ENCODE data around the gene MMP10. TPM values are rescaled to one million over a fixed set of nuclear protein-coding genes. Genes with fewer than 3 reads are reported as not detected.

The MMP10 gene
- total RNA-seq, 1 experiment from 2014 or later: not detected

DNA sequence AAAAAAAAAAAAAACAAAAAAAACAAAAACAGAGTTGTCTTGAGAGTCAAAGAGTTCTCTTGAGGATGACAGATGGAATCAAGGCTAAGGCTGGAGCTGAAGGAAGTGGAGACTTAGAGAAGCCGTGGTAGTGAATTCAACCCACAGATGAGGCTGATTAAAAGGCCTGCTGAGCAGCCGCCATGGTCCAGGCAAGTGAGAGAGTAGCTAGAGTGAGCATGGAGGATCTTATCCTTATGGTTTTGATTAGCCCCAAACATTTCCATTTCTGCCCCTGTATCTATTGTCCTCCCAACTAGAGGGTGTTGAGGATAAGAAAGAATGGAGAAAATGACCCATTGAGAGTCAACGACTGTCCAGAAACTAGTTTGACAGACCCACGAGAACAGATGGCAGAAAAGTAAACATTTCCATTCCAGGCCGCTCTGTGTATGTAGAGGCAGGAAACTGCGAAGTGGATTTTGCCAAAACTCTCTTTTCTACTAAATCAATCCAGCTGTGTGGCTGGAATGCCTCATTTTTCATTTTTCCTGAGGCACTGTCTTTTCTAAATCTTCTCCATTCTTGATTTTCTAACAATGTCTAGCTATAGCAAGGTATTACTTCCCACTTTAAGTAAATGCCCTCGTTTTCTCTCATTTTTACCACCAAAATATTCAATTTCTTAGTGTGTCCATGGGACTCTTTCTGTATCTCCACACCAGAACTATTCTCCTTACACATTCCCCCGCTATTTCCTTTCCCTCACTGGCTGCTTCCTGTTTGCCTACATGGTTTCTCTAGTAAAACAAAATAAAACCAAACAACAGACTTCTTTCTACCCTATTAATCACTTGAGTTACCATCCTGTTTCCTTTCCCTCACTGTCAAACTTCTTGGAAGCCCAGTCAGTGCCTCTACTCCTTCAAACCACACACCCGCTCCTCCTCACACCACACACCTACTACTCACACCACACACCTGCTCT is 50.3 kb downstream of the MMP10 start:
- Histone ChIP-seq H3K9me2 (ENCODE audit: insufficient read depth) (no peaks in the 10 kb centered on the region), H3K9me3 (ENCODE audit: insufficient read depth, low read depth) (no peaks in the 10 kb centered on the region), H2AFZ (no peak overlapping the region), H3K36me3 (ENCODE audit: low read depth) (no peaks in the 10 kb centered on the region), H3K4me2 (no peak overlapping the region), H3K4me1 (replicated peaks; ENCODE audit: insufficient read depth) (no peaks in the 10 kb centered on the region), H3K79me2 (ENCODE audit: low read depth) (no peaks in the 10 kb centered on the region), H3F3A (ENCODE audit: insufficient read depth, low read depth) (no peaks in the 10 kb centered on the region), H3K27ac (no peak overlapping the region), H4K20me1 (ENCODE audit: insufficient read depth) (no peaks in the 10 kb centered on the region), H3K4me3 (no peak overlapping the region), H3K27me3 (ENCODE audit: insufficient read depth, low read depth) (no peaks in the 10 kb centered on the region; the same call in 1 of the 2 replicates)
- TF ChIP-seq, protein P1, sequence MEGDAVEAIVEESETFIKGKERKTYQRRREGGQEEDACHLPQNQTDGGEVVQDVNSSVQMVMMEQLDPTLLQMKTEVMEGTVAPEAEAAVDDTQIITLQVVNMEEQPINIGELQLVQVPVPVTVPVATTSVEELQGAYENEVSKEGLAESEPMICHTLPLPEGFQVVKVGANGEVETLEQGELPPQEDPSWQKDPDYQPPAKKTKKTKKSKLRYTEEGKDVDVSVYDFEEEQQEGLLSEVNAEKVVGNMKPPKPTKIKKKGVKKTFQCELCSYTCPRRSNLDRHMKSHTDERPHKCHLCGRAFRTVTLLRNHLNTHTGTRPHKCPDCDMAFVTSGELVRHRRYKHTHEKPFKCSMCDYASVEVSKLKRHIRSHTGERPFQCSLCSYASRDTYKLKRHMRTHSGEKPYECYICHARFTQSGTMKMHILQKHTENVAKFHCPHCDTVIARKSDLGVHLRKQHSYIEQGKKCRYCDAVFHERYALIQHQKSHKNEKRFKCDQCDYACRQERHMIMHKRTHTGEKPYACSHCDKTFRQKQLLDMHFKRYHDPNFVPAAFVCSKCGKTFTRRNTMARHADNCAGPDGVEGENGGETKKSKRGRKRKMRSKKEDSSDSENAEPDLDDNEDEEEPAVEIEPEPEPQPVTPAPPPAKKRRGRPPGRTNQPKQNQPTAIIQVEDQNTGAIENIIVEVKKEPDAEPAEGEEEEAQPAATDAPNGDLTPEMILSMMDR (conservative IDR thresholded peaks at IDR 0.05): no peak
- no peak for TF ChIP-seq EZH2 (IDR thresholded peaks at IDR 0.05; ENCODE audit: low read depth)
- intact Hi-C loops (cut with micrococcal nuclease; ENCODE audit: unreplicated experiment): loop anchor here (5.0 kb wide), 1 partner anchor 82 kb away; no protein-coding TSS in a partner anchor
- DNase-seq: no peak
- POLR2A ChIA-PET (ENCODE audit: unreplicated experiment): no interaction called here
- CTCF ChIA-PET: no interaction called here
- BruUV-seq (replicated peaks): no TSS peak

DNA sequence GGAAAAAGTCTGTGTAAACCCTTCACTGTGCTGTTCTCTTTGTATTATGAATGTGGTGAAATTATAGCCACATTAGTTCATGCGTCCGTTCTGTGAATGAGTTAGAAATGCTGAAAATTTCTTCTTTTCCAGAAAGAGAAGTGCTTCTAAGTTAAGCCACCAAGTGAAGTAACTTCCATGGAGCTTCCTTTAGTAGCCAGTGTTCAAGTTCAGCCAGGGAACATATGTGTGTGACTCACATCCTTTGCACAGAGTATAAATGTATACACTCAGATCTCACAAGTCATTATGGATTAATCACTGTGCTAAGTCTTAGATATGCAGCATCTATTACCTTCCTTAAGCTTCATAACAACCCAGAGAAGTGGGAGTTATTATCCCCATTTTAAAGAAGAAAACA is 52.5 kb downstream of the MMP10 start:
- no peak overlapping the region for H3K27ac ChIP-seq
- intact Hi-C loops (cut with micrococcal nuclease; ENCODE audit: unreplicated experiment): no loop called here
- no peaks in the 10 kb centered on the region for H3K9me3 ChIP-seq (ENCODE audit: insufficient read depth, low read depth)
- no peak overlapping the region for H2AFZ ChIP-seq
- H3K4me2 ChIP-seq: no peak overlapping the region
- ChIA-PET POLR2A (ENCODE audit: unreplicated experiment) (no interaction called here), CTCF (no interaction called here)
- TF ChIP-seq EZH2 (IDR thresholded peaks at IDR 0.05; ENCODE audit: low read depth): no peak
- TF ChIP-seq, protein P1 (conservative IDR thresholded peaks at IDR 0.05): no peak
- H4K20me1 ChIP-seq (ENCODE audit: insufficient read depth): no peaks in the 10 kb centered on the region
- no peaks in the 10 kb centered on the region for H3K9me2 ChIP-seq (ENCODE audit: insufficient read depth)
- H3K79me2 ChIP-seq (ENCODE audit: low read depth): no peaks in the 10 kb centered on the region
- no peaks in the 10 kb centered on the region for H3K4me1 ChIP-seq (replicated peaks; ENCODE audit: insufficient read depth)
- H3K36me3 ChIP-seq (ENCODE audit: low read depth): no peaks in the 10 kb centered on the region
- H3K27me3 ChIP-seq (ENCODE audit: insufficient read depth, low read depth): no peaks in the 10 kb centered on the region; the same call in 1 of the 2 replicates
- no peaks in the 10 kb centered on the region for H3F3A ChIP-seq (ENCODE audit: insufficient read depth, low read depth)
- H3K4me3 ChIP-seq: no peak overlapping the region
- no TSS peak for BruUV-seq (replicated peaks)
- no peak for DNase-seq

DNA sequence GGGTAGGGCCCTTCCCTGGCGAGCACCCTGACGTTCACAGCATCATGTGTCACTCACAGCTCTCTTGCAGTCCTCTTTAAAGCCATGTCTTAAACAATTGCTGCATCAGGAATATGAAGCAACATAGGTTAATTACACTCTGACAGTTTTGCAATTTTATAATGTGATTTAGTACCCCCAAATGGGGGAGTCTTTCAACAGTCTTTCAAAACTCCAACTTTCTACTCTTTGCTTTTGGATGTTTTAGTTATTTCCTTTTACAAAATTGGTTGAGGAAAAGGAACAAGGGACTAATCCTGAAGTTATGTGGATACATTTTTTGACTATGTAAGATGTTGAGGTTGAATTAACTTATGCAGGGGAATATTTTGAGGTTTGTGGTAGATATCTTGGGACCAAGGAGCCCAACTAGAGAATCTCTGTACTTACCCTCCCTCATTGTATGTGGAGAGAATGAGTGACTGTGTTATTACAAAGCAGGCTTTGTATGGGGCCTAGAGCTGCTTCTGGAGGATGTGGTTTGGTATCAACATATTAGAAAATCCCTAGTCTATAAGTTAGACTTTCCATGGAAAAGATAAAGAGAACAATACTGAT is 55.4 kb downstream of the MMP10 start, which contains the start of gene MMP8:
MMP8 (minus strand) TSS at position 51 of the 597 bp plus-strand sequence. CDS start 99 bp downstream, outside the sequence.
- no peaks in the 10 kb centered on the region for H3F3A ChIP-seq (ENCODE audit: insufficient read depth, low read depth)
- H3K9me3 ChIP-seq (ENCODE audit: insufficient read depth, low read depth): no peaks in the 10 kb centered on the region; the same call in 1 of the 2 replicates
- no peak within 1 kb of the TSS for H3K4me3 ChIP-seq
- H4K20me1 ChIP-seq (ENCODE audit: insufficient read depth): no peaks in the 10 kb centered on the region
- no peak for DNase-seq
- no peaks in the 10 kb centered on the region for H3K79me2 ChIP-seq (ENCODE audit: low read depth)
- CTCF ChIA-PET: no interaction called here
- no peak within 1 kb of the TSS for H3K27ac ChIP-seq
- no peaks in the 10 kb centered on the region for H3K36me3 ChIP-seq (ENCODE audit: low read depth)
- H3K9me2 ChIP-seq (ENCODE audit: insufficient read depth): no peaks in the 10 kb centered on the region
- H3K4me1 ChIP-seq (replicated peaks; ENCODE audit: insufficient read depth): no peaks in the 10 kb centered on the region
- no TSS peak for BruUV-seq (replicated peaks)
- no peak within 1 kb of the TSS for H2AFZ ChIP-seq
- intact Hi-C loops (cut with micrococcal nuclease; ENCODE audit: unreplicated experiment): no loop called here
- no peaks in the 10 kb centered on the region for H3K27me3 ChIP-seq (ENCODE audit: insufficient read depth, low read depth)
- H3K4me2 ChIP-seq: no peak within 1 kb of the TSS
- POLR2A ChIA-PET (ENCODE audit: unreplicated experiment): no interaction called here
- TF ChIP-seq EZH2 (IDR thresholded peaks at IDR 0.05; ENCODE audit: low read depth): no peak
- TF ChIP-seq, protein P1 (conservative IDR thresholded peaks at IDR 0.05): no peak

Data from PC-9 (cell line).